ENCODE data around the gene WNT4.
A peak's percentile ranks its signal among the peaks of the same experiment; 100 is the strongest.

Gene WNT4

GRCh38 chr1:22132517-22133235 is 10.2 kb downstream of the WNT4 start:
- no peak for DNase-seq

- peak in 2 of 56 donors; percentile 16 to 19 for DNase-seq
These were observed 10.9 kb downstream of the WNT4 start for GRCh38 chr1:22131875-22132486.

GRCh38 chr1:22131062-22131461 is 11.8 kb downstream of the WNT4 start:
- DNase-seq, result no peak

- no peak for DNase-seq
These were observed 13.3 kb downstream of the WNT4 start for GRCh38 chr1:22129501-22130117.

GRCh38 chr1:22128392-22128791 is 14.5 kb downstream of the WNT4 start:
- DNase-seq, result no peak

GRCh38 chr1:22127731-22128130 is 15.2 kb downstream of the WNT4 start:
- no peak for DNase-seq

- no peak for DNase-seq
These were observed 15.6 kb downstream of the WNT4 start for GRCh38 chr1:22127248-22127647.

- DNase-seq, result no peak
These were observed 16.4 kb downstream of the WNT4 start for GRCh38 chr1:22126531-22126930.

GRCh38 chr1:22124592-22125229 is 18.2 kb downstream of the WNT4 start:
- no peak for DNase-seq

- DNase-seq, result no peak
These were observed 18.9 kb downstream of the WNT4 start for GRCh38 chr1:22123901-22124404.

- no peak for DNase-seq
These were observed 19.9 kb downstream of the WNT4 start for GRCh38 chr1:22123071-22123390.

GRCh38 chr1:22122273-22123070 is 20.4 kb downstream of the WNT4 start:
- DNase-seq, result peak in 21 of 56 donors; percentile 8 to 55 (median 32)

GRCh38 chr1:22121421-22121911 is 21.4 kb downstream of the WNT4 start:
- no peak for DNase-seq

GRCh38 chr1:22120469-22120790 is 22.5 kb downstream of the WNT4 start:
- no peak for DNase-seq

GRCh38 chr1:22119626-22120468 is 23.1 kb downstream of the WNT4 start:
- DNase-seq, result no peak

- no peak for DNase-seq
These were observed 24.5 kb downstream of the WNT4 start for GRCh38 chr1:22118291-22118992.

- peak in 7 of 56 donors; percentile 13 to 79 (median 21) for DNase-seq
These were observed 25.0 kb downstream of the WNT4 start for GRCh38 chr1:22117851-22118250.

- DNase-seq, result peak in 11 of 56 donors; percentile 10 to 66 (median 29)
These were observed 25.7 kb downstream of the WNT4 start for GRCh38 chr1:22117238-22117637.

GRCh38 chr1:22115286-22115685 is 27.6 kb downstream of the WNT4 start:
- no peak for DNase-seq

Data from amygdala (tissue), 56 donors.